ENCODE measurements around the gene ARID3B. TPM values are rescaled to one million over a fixed set of nuclear protein-coding genes. Genes with fewer than 3 reads are reported as not detected.

The ARID3B gene
- total and polyA plus RNA-seq, 9 donors = 1.2 to 4.9 (median 2.7) TPM

DNA sequence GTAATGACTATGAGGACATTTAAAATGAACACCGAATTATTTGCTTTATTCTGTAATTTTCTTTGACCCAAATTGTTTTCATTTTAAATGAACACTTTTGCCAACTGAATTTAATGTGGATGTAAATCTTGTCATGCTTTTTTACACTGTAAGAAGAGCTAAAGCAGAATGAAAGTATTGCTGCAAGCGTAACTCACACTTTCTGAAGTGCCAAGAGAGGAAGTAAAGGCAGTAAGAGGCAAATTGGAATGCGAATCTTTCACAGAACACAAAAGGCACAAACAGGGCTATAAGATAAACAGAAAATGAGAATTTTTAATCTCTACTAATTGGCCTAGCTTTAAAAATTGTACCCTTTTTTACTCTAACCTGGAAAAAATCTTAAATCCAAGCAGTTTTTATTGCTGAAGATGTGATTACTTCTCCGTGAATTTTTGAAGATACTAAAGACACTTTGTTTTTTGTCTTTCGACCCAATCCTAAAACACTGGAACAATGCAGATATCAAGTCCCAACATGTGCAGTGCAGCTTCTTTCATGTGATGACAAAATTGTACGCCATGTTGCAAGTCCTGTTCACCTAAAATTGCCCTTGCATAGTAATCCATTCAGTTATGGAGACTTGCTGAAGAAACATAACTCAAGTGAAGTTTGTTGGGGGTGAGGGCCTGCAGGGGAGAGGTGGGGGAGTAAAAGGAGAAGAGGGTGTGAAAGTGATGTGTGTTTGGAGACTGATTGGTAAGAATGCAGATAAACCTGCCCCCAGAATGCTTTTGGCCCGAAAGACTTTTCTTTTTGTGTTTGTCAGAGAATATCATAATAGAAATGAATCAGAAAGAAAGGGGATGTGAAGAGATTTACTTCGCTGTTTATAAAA is 1.4 kb downstream of the ARID3B start:
- Histone ChIP-seq H3K27ac (no peak overlapping the region), H3K36me3 (no peaks in the 10 kb centered on the region), H3K9me3 (no peaks in the 10 kb centered on the region), H3K27me3 (no peaks in the 10 kb centered on the region), H3K4me1 (ENCODE audit: insufficient read depth) (peaks cover 11% of the 10 kb centered on the region), H3K4me3 (peak overlapping the region; percentile 51)
- no peak for DNase-seq
- 57 to 60% (median 59%) methylated on average over 8 of the region's 8 CpGs for WGBS, 3 donors
- TF ChIP-seq EP300 (IDR thresholded peaks at IDR 0.05) = no peak
- no peak for TF ChIP-seq POLR2A (IDR thresholded peaks at IDR 0.05)
- TF ChIP-seq, protein P1, sequence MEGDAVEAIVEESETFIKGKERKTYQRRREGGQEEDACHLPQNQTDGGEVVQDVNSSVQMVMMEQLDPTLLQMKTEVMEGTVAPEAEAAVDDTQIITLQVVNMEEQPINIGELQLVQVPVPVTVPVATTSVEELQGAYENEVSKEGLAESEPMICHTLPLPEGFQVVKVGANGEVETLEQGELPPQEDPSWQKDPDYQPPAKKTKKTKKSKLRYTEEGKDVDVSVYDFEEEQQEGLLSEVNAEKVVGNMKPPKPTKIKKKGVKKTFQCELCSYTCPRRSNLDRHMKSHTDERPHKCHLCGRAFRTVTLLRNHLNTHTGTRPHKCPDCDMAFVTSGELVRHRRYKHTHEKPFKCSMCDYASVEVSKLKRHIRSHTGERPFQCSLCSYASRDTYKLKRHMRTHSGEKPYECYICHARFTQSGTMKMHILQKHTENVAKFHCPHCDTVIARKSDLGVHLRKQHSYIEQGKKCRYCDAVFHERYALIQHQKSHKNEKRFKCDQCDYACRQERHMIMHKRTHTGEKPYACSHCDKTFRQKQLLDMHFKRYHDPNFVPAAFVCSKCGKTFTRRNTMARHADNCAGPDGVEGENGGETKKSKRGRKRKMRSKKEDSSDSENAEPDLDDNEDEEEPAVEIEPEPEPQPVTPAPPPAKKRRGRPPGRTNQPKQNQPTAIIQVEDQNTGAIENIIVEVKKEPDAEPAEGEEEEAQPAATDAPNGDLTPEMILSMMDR (IDR thresholded peaks at IDR 0.05) = no peak
- intact Hi-C loops (cut with DNase I) = loop anchor here in 3 of 4 donors (5.0 to 10.0 kb wide), 2 partner anchors 75 to 78 kb away; partner anchors contain the start of genes CLK3 (in 2 of the 3) and UBL7 (in 1 of the 3)

DNA sequence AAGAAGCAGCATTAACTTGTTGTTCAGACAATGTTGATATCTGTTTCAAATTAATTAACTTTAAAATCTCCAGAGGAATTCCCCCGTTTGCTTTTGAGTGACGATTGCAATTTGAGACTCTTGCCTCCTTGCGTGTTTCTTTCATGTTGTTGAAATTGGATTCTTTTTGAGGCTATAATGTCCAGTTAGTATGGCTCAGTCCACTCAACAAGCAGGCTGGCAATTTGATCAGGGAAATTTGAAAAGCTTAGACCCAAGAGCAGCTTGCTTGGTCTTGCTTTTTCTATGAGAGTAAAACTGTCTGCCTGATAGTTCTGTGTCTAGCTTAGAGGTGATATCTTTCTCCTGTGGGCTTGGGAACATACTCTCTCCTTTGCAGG is 2.0 kb downstream of the ARID3B start:
- Histone ChIP-seq H3K4me1 (ENCODE audit: insufficient read depth) (peaks cover 11% of the 10 kb centered on the region), H3K27ac (no peak overlapping the region), H3K9me3 (no peaks in the 10 kb centered on the region), H3K4me3 (no peak overlapping the region), H3K36me3 (no peaks in the 10 kb centered on the region), H3K27me3 (no peaks in the 10 kb centered on the region)
- no peak for DNase-seq
- WGBS, 3 donors = 61 to 65% (median 65%) methylated on average over 3 of the region's 3 CpGs
- intact Hi-C loops (cut with DNase I) = loop anchor here in 3 of 4 donors (5.0 to 10.0 kb wide), 2 partner anchors 74 to 78 kb away; partner anchors contain the start of genes CLK3 (in 2 of the 3) and UBL7 (in 1 of the 3)
- TF ChIP-seq, protein P1 (IDR thresholded peaks at IDR 0.05) = no peak

DNA sequence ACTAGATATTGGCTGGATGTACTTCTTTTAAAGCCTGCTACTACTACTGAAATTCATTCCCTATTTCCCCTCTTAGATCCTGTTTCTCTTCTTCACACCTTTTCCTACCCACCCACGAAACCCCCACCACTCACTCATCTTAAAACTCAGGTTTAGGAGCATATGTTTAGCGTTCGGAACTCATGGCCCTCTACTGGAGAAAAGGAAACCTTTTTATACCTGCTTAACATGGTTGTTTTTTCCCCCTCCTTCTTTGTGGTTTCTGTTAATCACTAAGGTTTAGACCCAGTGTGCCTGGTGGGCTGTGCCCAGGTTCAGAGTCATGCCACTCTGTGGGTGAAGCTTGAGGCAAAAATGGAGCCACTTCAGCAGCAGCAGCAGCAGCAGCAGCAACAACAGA is 2.6 kb downstream of the ARID3B start:
- no peaks in the 10 kb centered on the region for H3K27me3 ChIP-seq
- peaks cover 11% of the 10 kb centered on the region for H3K4me1 ChIP-seq (ENCODE audit: insufficient read depth)
- no peaks in the 10 kb centered on the region for H3K36me3 ChIP-seq
- no peaks in the 10 kb centered on the region for H3K9me3 ChIP-seq
- DNase-seq = no peak
- no peak overlapping the region for H3K4me3 ChIP-seq
- WGBS, 3 donors = 71 to 75% (median 72%) methylated on average over 3 of the region's 3 CpGs
- intact Hi-C loops (cut with DNase I) = loop anchor here in 3 of 4 donors (5.0 to 10.0 kb wide), 2 partner anchors 74 to 79 kb away; partner anchors contain the start of genes CLK3 (in 2 of the 3) and UBL7 (in 1 of the 3)
- TF ChIP-seq, protein P1 (IDR thresholded peaks at IDR 0.05) = no peak
- TF ChIP-seq POLR2A (IDR thresholded peaks at IDR 0.05) (no peak), EP300 (IDR thresholded peaks at IDR 0.05) (no peak)
- no peak overlapping the region for H3K27ac ChIP-seq

DNA sequence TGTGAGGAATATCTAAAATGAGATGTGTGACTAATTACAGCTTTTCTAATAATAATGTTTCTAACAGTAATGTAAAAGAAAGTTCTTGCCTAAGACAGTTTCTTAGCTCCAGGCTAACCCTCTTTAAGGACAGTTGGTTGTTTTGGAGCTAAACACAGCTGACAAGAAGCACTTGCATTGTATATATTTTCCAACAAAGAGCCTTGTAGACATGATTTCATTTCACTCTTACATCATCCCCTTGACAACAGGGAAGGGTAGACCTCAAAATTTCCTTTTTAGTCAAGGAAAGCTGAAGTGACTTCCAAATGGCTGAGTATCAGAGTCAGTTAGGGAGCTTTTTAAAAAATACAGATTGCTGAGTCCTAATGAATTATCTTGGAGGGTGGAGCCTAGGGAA is 4.1 kb downstream of the ARID3B start:
- Histone ChIP-seq H3K4me3 (no peak overlapping the region), H3K27ac (no peak overlapping the region), H3K4me1 (ENCODE audit: insufficient read depth) (peaks cover 6% of the 10 kb centered on the region), H3K27me3 (no peaks in the 10 kb centered on the region), H3K9me3 (no peaks in the 10 kb centered on the region), H3K36me3 (no peaks in the 10 kb centered on the region)
- TF ChIP-seq EP300 (IDR thresholded peaks at IDR 0.05) (no peak), POLR2A (IDR thresholded peaks at IDR 0.05) (no peak)
- TF ChIP-seq, protein P1 (IDR thresholded peaks at IDR 0.05) = no peak
- intact Hi-C loops (cut with DNase I) = loop anchor here in 1 of 4 donors (10.0 kb wide), 1 partner anchor 80 kb away; the partner anchor contains the start of gene UBL7
- no peak for DNase-seq
